Measurements from ENCODE around the gene CST11. TPM values are rescaled to one million over a fixed set of nuclear protein-coding genes. Genes with fewer than 3 reads are reported as not detected.

CST11 gene
- total RNA-seq, 1 experiment from 2014 or later, result not detected

- POLR2A ChIA-PET, result no interaction called here
- peaks cover 5% of the 10 kb centered on the region for H3K36me3 Mint-ChIP-seq (ENCODE audit: insufficient read depth, unreplicated experiment)
- no peaks in the 10 kb centered on the region for H3K9me3 Mint-ChIP-seq (ENCODE audit: unreplicated experiment)
- intact Hi-C loops (cut with micrococcal nuclease), result no loop called here
- BruUV-seq (replicated peaks), result no TSS peak
- H3K27me3 Mint-ChIP-seq (ENCODE audit: insufficient read depth, unreplicated experiment), result no peaks in the 10 kb centered on the region
- DNase-seq (ENCODE audit: unreplicated experiment), result no peak
- no peak for TF ChIP-seq CTCF (IDR thresholded peaks at IDR 0.05; ENCODE audit: unreplicated experiment)
- CTCF ChIA-PET, result interaction anchor here (0.5 to 1.5 kb wide), 2 partner anchors 13 to 70 kb away, joined by 3 to 9 read pairs; no protein-coding TSS in a partner anchor
- no peak overlapping the region for H3K4me3 Mint-ChIP-seq (ENCODE audit: unreplicated experiment)
- no peak overlapping the region for H3K27ac Mint-ChIP-seq (ENCODE audit: low read depth, unreplicated experiment)
- H3K4me1 Mint-ChIP-seq (ENCODE audit: insufficient read depth, unreplicated experiment), result no peaks in the 10 kb centered on the region
These were observed 3.0 kb upstream of the CST11 start for GRCh38 chr20:23455639-23456038.

- no TSS peak for BruUV-seq (replicated peaks)
- peaks cover 5% of the 10 kb centered on the region for H3K36me3 Mint-ChIP-seq (ENCODE audit: insufficient read depth, unreplicated experiment)
These were observed 2.1 kb upstream of the CST11 start for GRCh38 chr20:23454816-23455215.

GRCh38 chr20:23453549-23454543 lies 1.2 kb upstream of the CST11 start:
- ChIA-PET POLR2A (no interaction called here), CTCF (interaction anchor here (2.4 to 4.2 kb wide), 2 partner anchors 11 to 153 kb away, joined by 13 to 28 read pairs; no protein-coding TSS in a partner anchor)
- H3K4me3 Mint-ChIP-seq (ENCODE audit: unreplicated experiment), result no peak overlapping the region
- intact Hi-C loops (cut with micrococcal nuclease), result no loop called here
- no TSS peak for BruUV-seq (replicated peaks)
- no peaks in the 10 kb centered on the region for H3K9me3 Mint-ChIP-seq (ENCODE audit: unreplicated experiment)
- H3K4me1 Mint-ChIP-seq (ENCODE audit: insufficient read depth, unreplicated experiment), result no peaks in the 10 kb centered on the region
- H3K36me3 Mint-ChIP-seq (ENCODE audit: insufficient read depth, unreplicated experiment), result no peaks in the 10 kb centered on the region
- DNase-seq (ENCODE audit: unreplicated experiment), result no peak
- no peak overlapping the region for H3K27ac Mint-ChIP-seq (ENCODE audit: low read depth, unreplicated experiment)
- no peak for TF ChIP-seq CTCF (IDR thresholded peaks at IDR 0.05; ENCODE audit: unreplicated experiment)
- no peaks in the 10 kb centered on the region for H3K27me3 Mint-ChIP-seq (ENCODE audit: insufficient read depth, unreplicated experiment)

More at GRCh38 chr20:23454816-23455215, 2.1 kb upstream of the CST11 start:
- intact Hi-C loops (cut with micrococcal nuclease), result no loop called here
- DNase-seq (ENCODE audit: unreplicated experiment), result no peak
- ChIA-PET POLR2A (no interaction called here), CTCF (interaction anchor here (0.5 to 1.5 kb wide), 3 partner anchors 12 to 77 kb away, joined by 5 to 9 read pairs (median 6); no protein-coding TSS in a partner anchor)
- Mint-ChIP-seq H3K27me3 (ENCODE audit: insufficient read depth, unreplicated experiment) (no peaks in the 10 kb centered on the region), H3K27ac (ENCODE audit: low read depth, unreplicated experiment) (no peak overlapping the region), H3K4me3 (ENCODE audit: unreplicated experiment) (no peak overlapping the region), H3K9me3 (ENCODE audit: unreplicated experiment) (no peaks in the 10 kb centered on the region), H3K4me1 (ENCODE audit: insufficient read depth, unreplicated experiment) (no peaks in the 10 kb centered on the region)
- TF ChIP-seq CTCF (IDR thresholded peaks at IDR 0.05; ENCODE audit: unreplicated experiment), result no peak

GRCh38 chr20:23451956-23452487 lies 654 bp downstream of the CST11 start:
- H3K4me1 Mint-ChIP-seq (ENCODE audit: insufficient read depth, unreplicated experiment), result no peaks in the 10 kb centered on the region
- intact Hi-C loops (cut with micrococcal nuclease), result no loop called here
- H3K27me3 Mint-ChIP-seq (ENCODE audit: insufficient read depth, unreplicated experiment), result no peaks in the 10 kb centered on the region
- no TSS peak for BruUV-seq (replicated peaks)
- no peaks in the 10 kb centered on the region for H3K9me3 Mint-ChIP-seq (ENCODE audit: unreplicated experiment)
- no peaks in the 10 kb centered on the region for H3K36me3 Mint-ChIP-seq (ENCODE audit: insufficient read depth, unreplicated experiment)
- ChIA-PET CTCF (interaction anchor here (0.6 to 4.2 kb wide), 5 partner anchors 10 to 1713 kb away, joined by 3 to 28 read pairs (median 6); no protein-coding TSS in a partner anchor), POLR2A (interaction anchor here (0.7 kb wide), 1 partner anchor 119 kb away, joined by 3 read pairs; no protein-coding TSS in a partner anchor)
- no peak overlapping the region for H3K4me3 Mint-ChIP-seq (ENCODE audit: unreplicated experiment)
- no peak for DNase-seq (ENCODE audit: unreplicated experiment)
- no peak for TF ChIP-seq CTCF (IDR thresholded peaks at IDR 0.05; ENCODE audit: unreplicated experiment)
- H3K27ac Mint-ChIP-seq (ENCODE audit: low read depth, unreplicated experiment), result no peak overlapping the region
